ENCODE measurements around the gene NEK4.

- TF ChIP-seq POLR2AphosphoS5 (IDR thresholded peaks at IDR 0.05; ENCODE audit: low read depth, low read length) (no peak), TAF1 (IDR thresholded peaks at IDR 0.05; ENCODE audit: borderline replicate concordance, insufficient read depth, low read length) (no peak)
These were observed 46.5 kb upstream of the NEK4 start for GRCh38 chr3:52817221-52817620.

Measured in PFSK-1 (cell line).